GM23248 (cell line): Measurements from ENCODE around the gene GRID2. TPM values are rescaled to one million over a fixed set of nuclear protein-coding genes. Genes with fewer than 3 reads are reported as not detected.

Experiments
- DNase-seq: peaks from one replicate; pipeline ENCODE4 v3.0.0-alpha.2; 2015
- H2AFZ ChIP-seq: fragments of 200-600 bp; sonication (generic); 2 replicates; pipeline ENCODE4 v1.6.1; 2016; ENCODE audit warnings: antibody characterized with exemption
- H3F3A ChIP-seq: fragments of 200-600 bp; sonication (generic); 2 replicates; pipeline ENCODE4 v1.6.1; 2016; ENCODE audit warnings: mild to moderate bottlenecking, antibody characterized with exemption, mixed run types; ENCODE audit not compliant: insufficient read depth
- H3K27ac ChIP-seq: fragments of 200-600 bp; sonication (generic); 2 replicates; pipeline ENCODE4 v1.5.1; 2016; ENCODE audit warnings: mild to moderate bottlenecking
- H3K27me3 ChIP-seq: fragments of 200-600 bp; sonication (generic); replicated peaks from 2 replicates; pipeline ENCODE4 v1.6.1; 2016; ENCODE audit warnings: mild to moderate bottlenecking; ENCODE audit not compliant: insufficient read depth
- H3K36me3 ChIP-seq: fragments of 200-600 bp; sonication (generic); 2 replicates; pipeline ENCODE4 v1.6.1; 2016; ENCODE audit warnings: low read depth, mild to moderate bottlenecking
- H3K4me1 ChIP-seq: fragments of 200-600 bp; sonication (generic); 2 replicates; pipeline ENCODE4 v1.6.1; 2016; ENCODE audit warnings: mild to moderate bottlenecking; ENCODE audit not compliant: insufficient read depth
- H3K4me2 ChIP-seq: fragments of 200-600 bp; sonication (generic); one replicate; pipeline ENCODE4 v1.6.1; 2016; ENCODE audit warnings: mild to moderate bottlenecking; ENCODE audit not compliant: unreplicated experiment
- H3K4me3 ChIP-seq: fragments of 200-600 bp; sonication (generic); 2 replicates; pipeline ENCODE4 v1.5.1; 2016; ENCODE audit warnings: mild to moderate bottlenecking
- H3K79me2 ChIP-seq: fragments of 200-600 bp; sonication (generic); 2 replicates; pipeline ENCODE4 v1.6.1; 2016; ENCODE audit warnings: mild to moderate bottlenecking; ENCODE audit not compliant: insufficient read depth
- H3K9ac ChIP-seq: fragments of 200-600 bp; sonication (generic); 2 replicates; pipeline ENCODE4 v1.6.1; 2016; ENCODE audit warnings: mild to moderate bottlenecking
- H3K9me2 ChIP-seq: fragments of 200-600 bp; sonication (generic); 2 replicates; pipeline ENCODE4 v1.6.1; 2016; ENCODE audit warnings: mixed run types, mild to moderate bottlenecking, moderate library complexity; ENCODE audit not compliant: insufficient read depth
- H3K9me3 ChIP-seq: fragments of 200-600 bp; sonication (generic); one replicate; pipeline ENCODE4 v1.6.1; 2017; ENCODE audit warnings: low read depth
- H4K20me1 ChIP-seq: fragments of 200-600 bp; sonication (generic); 2 replicates; pipeline ENCODE4 v1.6.0; 2016; ENCODE audit not compliant: insufficient read depth
- EZH2 ChIP-seq: fragments of 200-600 bp; sonication (generic); IDR thresholded peaks from 2 replicates; pipeline ENCODE4 v1.6.1; 2018; ENCODE audit warnings: antibody characterized with exemption, mild to moderate bottlenecking; ENCODE audit not compliant: insufficient read depth, poor library complexity, severe bottlenecking
- EZH2phosphoT487 ChIP-seq: fragments of 200-600 bp; sonication (generic); IDR thresholded peaks from 2 replicates; pipeline ENCODE4 v1.6.1; 2018; ENCODE audit warnings: antibody characterized with exemption, moderate library complexity, mild to moderate bottlenecking, low read depth; ENCODE audit not compliant: insufficient read depth
- WGBS, 2 experiments: methylation state at CpG; one replicate each; pipeline ENCODE4 v1.1.6; 2015 to 2017; ENCODE audit warnings: low lambda C conversion rate in 2 of 2, low coverage in 1 of 2; ENCODE audit errors: missing lambda C conversion rate in 2 of 2; 5-methylcytosine and 5-hydroxymethylcytosine counted together
- in situ Hi-C: fragments of 300-500 bp; cut with MboI; formaldehyde crosslinking; loops from 2 replicates; pipeline ENCODE4 v1.15.0; 2020
- polyA plus RNA-seq: library from polyadenylated mRNA; unstranded; fragments of >200 nt; fragmentation: Nextera tagmentation; extraction: Ambion mirVana; gene quantifications from 2 replicates; pipeline ENCODE4 v1.2.1, GENCODE V29; 2016
- total RNA-seq: library from RNA; depleted of rRNA; stranded (reverse); fragments of >200 nt; shearing (Covaris generic); gene quantifications from 2 replicates; pipeline ENCODE4 v1.2.3, GENCODE V29; 2014

The GRID2 gene
- total and polyA plus RNA-seq, 2 experiments from 2014 or later = not detected

DNA sequence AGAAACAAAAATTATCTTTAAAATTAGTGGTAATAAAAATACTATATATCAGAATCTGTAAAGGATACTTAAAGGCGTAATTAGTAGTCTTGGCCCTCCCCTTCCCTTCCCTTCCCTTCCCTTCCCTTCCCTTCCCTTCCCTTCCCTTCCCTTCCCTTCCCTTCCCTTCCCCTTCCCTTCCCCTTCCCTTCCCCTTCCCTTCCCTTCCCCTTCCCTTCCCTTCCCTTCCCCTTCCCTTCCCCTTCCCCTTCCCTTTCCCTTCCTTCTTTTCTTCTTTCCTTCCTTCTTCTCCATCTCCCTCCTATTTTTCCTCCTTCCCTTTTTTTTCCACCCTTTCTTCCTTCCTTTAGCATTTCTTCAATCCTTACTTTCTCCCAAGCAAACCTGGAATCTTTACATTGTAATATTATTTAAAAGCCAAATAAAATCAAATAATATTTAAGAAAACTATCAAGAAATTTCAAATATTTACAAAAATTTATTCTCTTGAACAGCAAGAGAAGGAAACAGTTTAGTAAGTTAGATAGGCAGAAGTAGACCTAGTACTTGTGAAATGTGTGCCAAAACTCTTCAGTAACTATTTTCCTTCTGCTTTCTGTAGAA, 1145.0 kb downstream of the GRID2 start:
- H3K27me3 ChIP-seq = no peaks in the 10 kb centered on the region
- no peaks in the 10 kb centered on the region for H4K20me1 ChIP-seq
- no peaks in the 10 kb centered on the region for H3K9me3 ChIP-seq
- H3K79me2 ChIP-seq = no peaks in the 10 kb centered on the region
- TF ChIP-seq EZH2phosphoT487 (no peak), EZH2 (no peak)
- H3K9me2 ChIP-seq = no peaks in the 10 kb centered on the region
- H3K9ac ChIP-seq = no peak overlapping the region
- no peaks in the 10 kb centered on the region for H3K4me1 ChIP-seq
- H3K27ac ChIP-seq = no peak overlapping the region
- no peak overlapping the region for H3K4me2 ChIP-seq
- in situ Hi-C loops = no loop called here
- DNase-seq = no peak
- H3K4me3 ChIP-seq = no peak overlapping the region
- WGBS, 2 experiments = 59% methylated on average over 1 of the region's 1 CpG; no CpG with 5 or more reads in 1 of the 2 experiments
- H3K36me3 ChIP-seq = no peaks in the 10 kb centered on the region
- no peaks in the 10 kb centered on the region for H3F3A ChIP-seq
- H2AFZ ChIP-seq = no peak overlapping the region

GRCh38 chr4:93451954-93452353, 1148.2 kb downstream of the GRID2 start:
- no peak for DNase-seq
- H3K9ac ChIP-seq = no peak overlapping the region
- no peaks in the 10 kb centered on the region for H3K4me1 ChIP-seq
- no peak overlapping the region for H3K4me3 ChIP-seq
- H3K9me3 ChIP-seq = no peaks in the 10 kb centered on the region
- H3K79me2 ChIP-seq = no peaks in the 10 kb centered on the region
- no peak overlapping the region for H2AFZ ChIP-seq
- TF ChIP-seq EZH2phosphoT487 = no peak
- no peak for TF ChIP-seq EZH2
- H3K9me2 ChIP-seq = no peaks in the 10 kb centered on the region
- no peaks in the 10 kb centered on the region for H3K36me3 ChIP-seq
- H3F3A ChIP-seq = no peaks in the 10 kb centered on the region
- no peak overlapping the region for H3K27ac ChIP-seq
- WGBS, 2 experiments = 16 to 17% methylated on average over 1 of the region's 1 CpG
- in situ Hi-C loops = no loop called here
- H3K27me3 ChIP-seq = no peaks in the 10 kb centered on the region
- H4K20me1 ChIP-seq = no peaks in the 10 kb centered on the region
- H3K4me2 ChIP-seq = no peak overlapping the region

- H3K9me2 ChIP-seq = no peaks in the 10 kb centered on the region
- no peak overlapping the region for H3K27ac ChIP-seq
- H4K20me1 ChIP-seq = no peaks in the 10 kb centered on the region
- no peak for TF ChIP-seq EZH2phosphoT487
- no peak for TF ChIP-seq EZH2
- no peaks in the 10 kb centered on the region for H3K79me2 ChIP-seq
- no peaks in the 10 kb centered on the region for H3K27me3 ChIP-seq
- DNase-seq = no peak
- H2AFZ ChIP-seq = no peak overlapping the region
- in situ Hi-C loops = no loop called here
- no peaks in the 10 kb centered on the region for H3K4me1 ChIP-seq
- no peaks in the 10 kb centered on the region for H3K9me3 ChIP-seq
- H3K4me3 ChIP-seq = no peak overlapping the region
- H3F3A ChIP-seq = no peaks in the 10 kb centered on the region
- no peaks in the 10 kb centered on the region for H3K36me3 ChIP-seq
- 21 to 27% methylated on average over 3 of the region's 3 CpGs for WGBS, 2 experiments
- no peak overlapping the region for H3K9ac ChIP-seq
- no peak overlapping the region for H3K4me2 ChIP-seq
Observed at GRCh38 chr4:93461541-93461940, 1157.8 kb downstream of the GRID2 start.

DNA sequence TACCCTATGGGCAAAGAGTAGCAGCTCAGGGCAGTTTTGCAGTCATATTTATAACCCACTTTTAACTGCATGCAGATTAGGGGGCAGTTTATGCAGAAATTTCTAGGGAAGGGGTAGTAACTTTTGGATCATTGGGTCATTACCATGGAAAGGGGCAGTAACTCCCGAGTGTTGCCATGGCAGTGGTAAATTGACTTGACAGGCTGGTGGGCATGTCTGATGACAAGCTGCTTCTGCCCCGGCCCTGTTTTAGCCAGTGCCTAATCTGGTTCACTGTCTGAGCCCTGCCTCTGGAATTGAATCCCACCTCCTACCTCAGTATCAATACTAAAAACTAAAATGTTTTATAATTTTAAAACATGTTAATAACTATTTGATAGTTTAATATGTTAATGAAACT, 1162.7 kb downstream of the GRID2 start:
- no peak overlapping the region for H3K4me3 ChIP-seq
- TF ChIP-seq EZH2phosphoT487 = no peak
- TF ChIP-seq EZH2 = no peak
- no peaks in the 10 kb centered on the region for H3K4me1 ChIP-seq
- H3K27me3 ChIP-seq = no peaks in the 10 kb centered on the region
- no peak overlapping the region for H2AFZ ChIP-seq
- H3K36me3 ChIP-seq = no peaks in the 10 kb centered on the region
- H3K27ac ChIP-seq = no peak overlapping the region
- no peaks in the 10 kb centered on the region for H3K79me2 ChIP-seq
- no peaks in the 10 kb centered on the region for H4K20me1 ChIP-seq
- no peak overlapping the region for H3K4me2 ChIP-seq
- in situ Hi-C loops = no loop called here
- H3K9me2 ChIP-seq = no peaks in the 10 kb centered on the region
- no peaks in the 10 kb centered on the region for H3F3A ChIP-seq
- 28 to 41% methylated on average over 2 of the region's 2 CpGs for WGBS, 2 experiments
- H3K9ac ChIP-seq = no peak overlapping the region
- DNase-seq = no peak
- H3K9me3 ChIP-seq = no peaks in the 10 kb centered on the region
